Measurements from ENCODE around the gene ZNF316. TPM values are rescaled to one million over a fixed set of nuclear protein-coding genes. Genes with fewer than 3 reads are reported as not detected.

The ZNF316 gene
- total RNA-seq, 4 donors from 2014 or later: 21.9 to 32.8 (median 26.0) TPM

- H3K9me3 ChIP-seq: no peaks in the 10 kb centered on the region
- 70% methylated on average over 2 of the region's 27 CpGs; no CpG with 5 or more reads in 1 of the 2 donors for WGBS, 2 donors (ENCODE audit: low coverage in 1 of 2)
- peaks cover 0 to 76% of the 10 kb centered on the region in 2 donors for H3K36me3 ChIP-seq
- no peaks in the 10 kb centered on the region for H3K4me1 ChIP-seq
- H3K27me3 ChIP-seq: no peaks in the 10 kb centered on the region
- TF ChIP-seq CTCF (IDR thresholded peaks at IDR 0.05) (no peak), POLR2AphosphoS5 (IDR thresholded peaks at IDR 0.05) (no peak), POLR2A (IDR thresholded peaks at IDR 0.05) (no peak)
- H3K4me3 ChIP-seq: no peak overlapping the region
- H3K27ac ChIP-seq: no peak overlapping the region
- no peak for ATAC-seq
Measured at GRCh38 chr7:6608081-6608480, 29.0 kb upstream of the ZNF316 start.

GRCh38 chr7:6608794-6609193, 28.3 kb upstream of the ZNF316 start:
- Histone ChIP-seq H3K27me3 (no peaks in the 10 kb centered on the region), H3K9me3 (no peaks in the 10 kb centered on the region), H3K27ac (no peak overlapping the region), H3K36me3 (peaks cover 0 to 69% of the 10 kb centered on the region in 2 donors), H3K4me3 (no peak overlapping the region), H3K4me1 (no peaks in the 10 kb centered on the region)
- ATAC-seq: no peak
- WGBS, 2 donors (ENCODE audit: low coverage in 1 of 2): 85% methylated on average over 4 of the region's 12 CpGs; no CpG with 5 or more reads in 1 of the 2 donors
- TF ChIP-seq POLR2A (IDR thresholded peaks at IDR 0.05) (no peak), CTCF (IDR thresholded peaks at IDR 0.05) (no peak), EP300 (IDR thresholded peaks at IDR 0.05) (no peak), POLR2AphosphoS5 (IDR thresholded peaks at IDR 0.05) (no peak)

- H3K9me3 ChIP-seq: no peaks in the 10 kb centered on the region
- H3K4me3 ChIP-seq: no peak overlapping the region
- 66 to 78% methylated on average over 4 to 5 of the region's 7 CpGs for WGBS, 2 donors (ENCODE audit: low coverage in 1 of 2)
- no peak overlapping the region for H3K27ac ChIP-seq
- H3K27me3 ChIP-seq: no peaks in the 10 kb centered on the region
- no peak for ATAC-seq
- H3K36me3 ChIP-seq: peaks cover 0 to 37% of the 10 kb centered on the region in 2 donors
- H3K4me1 ChIP-seq: peaks cover 0 to 23% (median 4%) of the 10 kb centered on the region in 3 donors
- no peak for TF ChIP-seq POLR2AphosphoS5 (IDR thresholded peaks at IDR 0.05)
- TF ChIP-seq POLR2A (IDR thresholded peaks at IDR 0.05): no peak
- TF ChIP-seq EP300 (IDR thresholded peaks at IDR 0.05): no peak
- no peak for TF ChIP-seq CTCF (IDR thresholded peaks at IDR 0.05)
Measured at GRCh38 chr7:6612819-6613218, 24.3 kb upstream of the ZNF316 start.

GRCh38 chr7:6613706-6614105, 23.4 kb upstream of the ZNF316 start:
- no peak for TF ChIP-seq EP300 (IDR thresholded peaks at IDR 0.05)
- no peak for TF ChIP-seq POLR2AphosphoS5 (IDR thresholded peaks at IDR 0.05)
- TF ChIP-seq CTCF (IDR thresholded peaks at IDR 0.05): no peak
- TF ChIP-seq POLR2A (IDR thresholded peaks at IDR 0.05): no peak
- no peak for ATAC-seq
- H3K9me3 ChIP-seq: no peaks in the 10 kb centered on the region
- H3K27ac ChIP-seq: no peak overlapping the region
- H3K27me3 ChIP-seq: no peaks in the 10 kb centered on the region
- H3K4me3 ChIP-seq: no peak overlapping the region
- peaks cover 0 to 34% of the 10 kb centered on the region in 2 donors for H3K36me3 ChIP-seq
- WGBS, 2 donors (ENCODE audit: low coverage in 1 of 2): 32 to 33% methylated on average over 2 of the region's 2 CpGs
- peaks cover 0 to 23% (median 4%) of the 10 kb centered on the region in 3 donors for H3K4me1 ChIP-seq

- peaks cover 0 to 21% of the 10 kb centered on the region in 2 donors for H3K36me3 ChIP-seq
- 0 to 9% methylated on average over 1 to 10 of the region's 91 CpGs for WGBS, 2 donors (ENCODE audit: low coverage in 1 of 2)
- peak; percentile 64 for ATAC-seq
- peaks cover 0 to 23% (median 4%) of the 10 kb centered on the region in 3 donors for H3K4me1 ChIP-seq
- H3K4me3 ChIP-seq: peak within 1 kb of the TSS; percentile 66 to 83
- peak in 1 of 4 experiments; percentile 13 for TF ChIP-seq CTCF (IDR thresholded peaks at IDR 0.05)
- no peak for TF ChIP-seq EP300 (IDR thresholded peaks at IDR 0.05)
- H3K9me3 ChIP-seq: no peaks in the 10 kb centered on the region
- H3K27me3 ChIP-seq: no peaks in the 10 kb centered on the region
- peak within 1 kb of the TSS in 3 of 4 donors; percentile 33 to 71 (median 59) for H3K27ac ChIP-seq
Measured at GRCh38 chr7:6614953-6615722, 22.0 kb upstream of the ZNF316 start, which contains the start of gene ZNF853. ZNF853 (plus strand) TSS chr7:6615610; CDS start chr7:6616175, 565 bp downstream.

Data from gastroesophageal sphincter (tissue), 4 donors.